SH-SY5Y (cell line): ENCODE results near the gene PFKP.

ENCODE experiments used
- GATA2 ChIP-seq: IDR thresholded peaks from 2 replicates; pipeline ENCODE4 v1.6.1; 2011; ENCODE audit warnings: mild to moderate bottlenecking, low read depth, low read length
- GATA3 ChIP-seq: IDR thresholded peaks from 2 replicates; pipeline ENCODE4 v1.6.1; 2011; ENCODE audit warnings: low read depth, mild to moderate bottlenecking, low read length, moderate library complexity

DNA sequence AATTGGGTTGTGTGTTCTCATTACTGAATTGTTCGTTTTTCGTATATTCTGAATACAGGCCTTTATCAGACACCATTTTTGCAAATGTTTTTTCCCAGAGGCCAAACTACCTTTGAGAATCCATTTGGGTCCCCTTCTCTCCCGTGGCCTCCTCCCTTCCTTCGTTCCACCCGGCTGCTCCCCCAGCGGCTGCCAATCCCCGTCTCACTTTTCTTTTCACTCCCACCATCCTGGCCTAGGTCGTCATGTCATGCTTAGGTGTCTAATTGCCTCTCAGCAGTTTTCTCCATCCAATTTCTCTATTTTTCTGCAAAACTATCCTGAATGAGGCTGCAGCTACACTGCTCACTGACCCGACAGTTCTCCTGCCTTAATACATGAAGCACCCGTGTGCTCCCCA is 87.3 kb downstream of the PFKP start:
- no peak for TF ChIP-seq GATA2
- TF ChIP-seq GATA3 = no peak
